H9 (cell line): ENCODE measurements around the gene TBL3. TPM values are rescaled to one million over a fixed set of nuclear protein-coding genes. Genes with fewer than 3 reads are reported as not detected.

Experiments
- DNase-seq: peaks from one replicate; pipeline ENCODE4 v3.0.0-alpha.2; 2017
- H2AFZ ChIP-seq: one replicate; pipeline ENCODE4 v1.6.1; 2013; ENCODE audit warnings: mild to moderate bottlenecking, low read length, control low read depth, moderate library complexity
- H2AK5ac ChIP-seq: 2 replicates; pipeline ENCODE4 v1.6.1; 2013; ENCODE audit warnings: low read length, control low read depth, mixed read lengths; ENCODE audit not compliant: insufficient read length
- H2BK120ac ChIP-seq: one replicate; pipeline ENCODE4 v1.6.1; 2013; ENCODE audit warnings: low read depth, mild to moderate bottlenecking, low read length, control low read depth, inconsistent platforms; ENCODE audit not compliant: poor library complexity, severe bottlenecking
- H2BK12ac ChIP-seq: 2 replicates; pipeline ENCODE4 v1.6.1; 2013; ENCODE audit warnings: low read length, control low read depth, mixed read lengths, low read depth; ENCODE audit not compliant: insufficient read length
- H2BK15ac ChIP-seq: 2 replicates; pipeline ENCODE4 v1.6.1; 2013; ENCODE audit warnings: low read depth, low read length, control low read depth
- H2BK20ac ChIP-seq: one replicate; pipeline ENCODE4 v1.6.1; 2013; ENCODE audit warnings: low read depth, mild to moderate bottlenecking, low read length, control low read depth, inconsistent platforms; ENCODE audit not compliant: poor library complexity, severe bottlenecking
- H2BK5ac ChIP-seq: 2 replicates; pipeline ENCODE4 v1.6.1; 2013; ENCODE audit warnings: low read length, control low read depth, mixed read lengths; ENCODE audit not compliant: insufficient read length
- H3K14ac ChIP-seq: 2 replicates; pipeline ENCODE4 v1.6.1; 2013; ENCODE audit warnings: low read length, control low read depth; ENCODE audit not compliant: insufficient read depth
- H3K18ac ChIP-seq: 2 replicates; pipeline ENCODE4 v1.6.1; 2013; ENCODE audit warnings: low read depth, mild to moderate bottlenecking, mixed read lengths, low read length, control low read depth; ENCODE audit not compliant: insufficient read length
- H3K23ac ChIP-seq: 2 replicates; pipeline ENCODE4 v1.6.1; 2013; ENCODE audit warnings: low read length, control low read depth, mixed read lengths, low read depth; ENCODE audit not compliant: insufficient read length
- H3K23me2 ChIP-seq: 2 replicates; pipeline ENCODE4 v1.6.1; 2013; ENCODE audit warnings: low read depth, mild to moderate bottlenecking, mixed read lengths, low read length, control low read depth; ENCODE audit not compliant: insufficient read length, poor library complexity, severe bottlenecking
- H3K27ac ChIP-seq: 2 replicates; pipeline ENCODE4 v1.5.1; 2013; ENCODE audit warnings: low read length, control low read depth, mixed read lengths, low read depth; ENCODE audit not compliant: insufficient read length
- H3K27me3 ChIP-seq: 2 replicates; pipeline ENCODE4 v1.6.1; 2013; ENCODE audit warnings: low read length, control low read depth, inconsistent platforms; ENCODE audit not compliant: insufficient read depth
- H3K4ac ChIP-seq: 2 replicates; pipeline ENCODE4 v1.6.1; 2013; ENCODE audit warnings: low read depth, mild to moderate bottlenecking, control low read depth, inconsistent platforms, low read length, moderate library complexity
- H3K4me1 ChIP-seq: 2 replicates; pipeline ENCODE4 v1.6.1; 2013; ENCODE audit warnings: low read length, control low read depth, inconsistent platforms; ENCODE audit not compliant: insufficient read depth
- H3K4me2 ChIP-seq: 2 replicates; pipeline ENCODE4 v1.6.1; 2013; ENCODE audit warnings: low read length, control low read depth, mixed read lengths; ENCODE audit not compliant: insufficient read length, insufficient read depth
- H3K56ac ChIP-seq: 2 replicates; pipeline ENCODE4 v1.6.1; 2013; ENCODE audit warnings: low read depth, mild to moderate bottlenecking, mixed read lengths, low read length, control low read depth; ENCODE audit not compliant: insufficient read length
- H3K79me1 ChIP-seq: 2 replicates; pipeline ENCODE4 v1.6.1; 2013; ENCODE audit warnings: low read depth, mild to moderate bottlenecking, moderate library complexity, low read length, control low read depth, inconsistent platforms; ENCODE audit not compliant: insufficient read depth, poor library complexity, severe bottlenecking
- H3K79me2 ChIP-seq: 2 replicates; pipeline ENCODE4 v1.6.1; 2013; ENCODE audit warnings: low read length, control low read depth, inconsistent platforms; ENCODE audit not compliant: insufficient read depth
- H3K9ac ChIP-seq: 2 replicates; pipeline ENCODE4 v1.6.1; 2013; ENCODE audit warnings: low read length, control low read depth, mixed read lengths; ENCODE audit not compliant: insufficient read length; ENCODE audit errors: extremely low read depth
- H3K9me3 ChIP-seq: one replicate; pipeline ENCODE4 v1.6.1; 2013; ENCODE audit warnings: low read depth, low read length, inconsistent platforms; ENCODE audit not compliant: control insufficient read depth
- H3T11ph ChIP-seq: one replicate; pipeline ENCODE4 v1.6.1; 2013; ENCODE audit warnings: mild to moderate bottlenecking, low read length, control low read depth, inconsistent platforms
- H4K20me1 ChIP-seq: one replicate; pipeline ENCODE4 v1.6.1; 2013; ENCODE audit not compliant: control insufficient read depth, insufficient read length, insufficient read depth
- H4K5ac ChIP-seq: 2 replicates; pipeline ENCODE4 v1.6.1; 2013; ENCODE audit warnings: low read depth, mild to moderate bottlenecking, mixed read lengths, low read length, control low read depth; ENCODE audit not compliant: insufficient read length
- H4K8ac ChIP-seq: replicated peaks from 2 replicates; pipeline ENCODE4 v1.6.1; 2013; ENCODE audit warnings: low read length, control low read depth, mixed read lengths, low read depth; ENCODE audit not compliant: insufficient read length
- H4K91ac ChIP-seq: 2 replicates; pipeline ENCODE4 v1.6.1; 2013; ENCODE audit warnings: low read depth, mild to moderate bottlenecking, moderate library complexity, mixed read lengths, low read length, control low read depth; ENCODE audit not compliant: insufficient read length
- H3K27ac Mint-ChIP-seq, 3 experiments: 2 replicates in 2 of 3; 3 replicates in 1 of 3; pipeline ENCODE4 v1.8.0; 2020 to 2021; ENCODE audit warnings: mixed read lengths in 3 of 3, mild to moderate bottlenecking in 1 of 3, moderate library complexity in 1 of 3
- H3K27me3 Mint-ChIP-seq: 2 replicates; pipeline ENCODE4 v1.8.0; 2021; ENCODE audit warnings: low read depth, mild to moderate bottlenecking, moderate library complexity, mixed read lengths
- H3K36me3 Mint-ChIP-seq, 3 experiments: 2 replicates in 2 of 3; 3 replicates in 1 of 3; pipeline ENCODE4 v1.8.0; 2020 to 2021; ENCODE audit warnings: low read depth in 3 of 3, mixed read lengths in 3 of 3; ENCODE audit not compliant: insufficient read depth in 1 of 3
- H3K4me1 Mint-ChIP-seq, 2 experiments: 2 replicates each; pipeline ENCODE4 v1.8.0; 2020; ENCODE audit warnings: mixed read lengths in 2 of 2
- H3K4me3 Mint-ChIP-seq, 2 experiments: 2 replicates in 1 of 2; 3 replicates in 1 of 2; pipeline ENCODE4 v1.8.0; 2020 to 2021; ENCODE audit warnings: mild to moderate bottlenecking in 2 of 2, mixed read lengths in 2 of 2, moderate library complexity in 1 of 2
- H3K9me3 Mint-ChIP-seq, 2 experiments: 2 replicates in 1 of 2; 3 replicates in 1 of 2; pipeline ENCODE4 v1.8.0; 2020; ENCODE audit warnings: mild to moderate bottlenecking in 2 of 2, mixed read lengths in 2 of 2, moderate library complexity in 1 of 2
- WGBS: extraction: QIAGEN DNeasy Blood & Tissue Kit; methylation state at CpG from one replicate; pipeline ENCODE4 v1.1.7; 2013; ENCODE audit warnings: missing lambda C conversion rate, low lambda C conversion rate, mixed read lengths; ENCODE audit not compliant: insufficient read length; ENCODE audit errors: extremely low coverage; 5-methylcytosine and 5-hydroxymethylcytosine counted together
- total RNA-seq: library from RNA; stranded (reverse); gene quantifications from 2 replicates; pipeline ENCODE4 v1.2.1, GENCODE V29; 2021
- TF ChIP-seq, protein P1 (sequence below): fragments of 200-600 bp; sonication (generic); conservative IDR thresholded peaks from 3 replicates; pipeline ENCODE4 v1.8.0; 2021; ENCODE audit warnings: antibody characterized with exemption, mild to moderate bottlenecking

The TBL3 gene
- total RNA-seq, 1 experiment from 2014 or later: 54.0 TPM

DNA sequence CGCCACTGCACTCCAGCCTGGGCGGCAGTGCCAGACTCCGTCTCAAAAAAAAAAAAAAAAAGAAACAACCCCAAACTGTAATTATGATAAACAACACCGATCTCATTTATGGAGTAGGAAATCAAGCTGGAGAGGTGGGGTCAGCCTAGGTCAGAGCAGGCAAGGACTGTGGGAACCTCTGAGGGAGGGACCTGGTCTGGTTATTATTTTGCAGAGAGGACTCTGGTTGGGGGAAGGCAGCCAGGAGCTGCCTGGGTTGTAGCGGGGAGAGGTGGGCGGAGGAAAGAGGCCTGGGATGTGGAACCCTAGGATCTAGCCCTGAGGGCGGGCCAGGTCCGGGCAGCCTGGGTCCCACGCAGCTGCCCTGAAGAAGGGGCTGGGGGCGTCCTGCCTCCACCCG, 42.7 kb upstream of the TBL3 start:
- H3K4me1 ChIP-seq: no peaks in the 10 kb centered on the region
- no peak overlapping the region for H3K18ac ChIP-seq
- H3K9me3 ChIP-seq: no peaks in the 10 kb centered on the region
- no peak overlapping the region for H2BK120ac ChIP-seq
- H4K5ac ChIP-seq: no peak overlapping the region
- H2BK5ac ChIP-seq: no peak overlapping the region
- no peak overlapping the region for H2AFZ ChIP-seq
- no peak overlapping the region for H2BK15ac ChIP-seq
- peaks cover 2 to 21% of the 10 kb centered on the region in 2 experiments for H3K4me1 Mint-ChIP-seq
- H3K4me3 Mint-ChIP-seq: peak overlapping the region; percentile 56 to 77
- H2BK20ac ChIP-seq: no peak overlapping the region
- no peak overlapping the region for H3K14ac ChIP-seq
- no peak overlapping the region for H4K91ac ChIP-seq
- H2AK5ac ChIP-seq: no peak overlapping the region
- H3K79me2 ChIP-seq: no peaks in the 10 kb centered on the region
- H3K9ac ChIP-seq: no peak overlapping the region
- H3K23ac ChIP-seq: no peak overlapping the region
- H4K8ac ChIP-seq: no peak overlapping the region
- H3K56ac ChIP-seq: no peak overlapping the region
- H3K9me3 Mint-ChIP-seq: peaks cover 0 to 3% of the 10 kb centered on the region in 2 experiments; a peak in 1 of 5 replicates
- H3K27me3 Mint-ChIP-seq: peaks cover 39% of the 10 kb centered on the region
- no peak for DNase-seq
- H3K27me3 ChIP-seq: no peaks in the 10 kb centered on the region; the same call in 1 of the 2 replicates
- H2BK12ac ChIP-seq: no peak overlapping the region
- peaks cover 3% of the 10 kb centered on the region for H3K23me2 ChIP-seq
- TF ChIP-seq, protein P1, sequence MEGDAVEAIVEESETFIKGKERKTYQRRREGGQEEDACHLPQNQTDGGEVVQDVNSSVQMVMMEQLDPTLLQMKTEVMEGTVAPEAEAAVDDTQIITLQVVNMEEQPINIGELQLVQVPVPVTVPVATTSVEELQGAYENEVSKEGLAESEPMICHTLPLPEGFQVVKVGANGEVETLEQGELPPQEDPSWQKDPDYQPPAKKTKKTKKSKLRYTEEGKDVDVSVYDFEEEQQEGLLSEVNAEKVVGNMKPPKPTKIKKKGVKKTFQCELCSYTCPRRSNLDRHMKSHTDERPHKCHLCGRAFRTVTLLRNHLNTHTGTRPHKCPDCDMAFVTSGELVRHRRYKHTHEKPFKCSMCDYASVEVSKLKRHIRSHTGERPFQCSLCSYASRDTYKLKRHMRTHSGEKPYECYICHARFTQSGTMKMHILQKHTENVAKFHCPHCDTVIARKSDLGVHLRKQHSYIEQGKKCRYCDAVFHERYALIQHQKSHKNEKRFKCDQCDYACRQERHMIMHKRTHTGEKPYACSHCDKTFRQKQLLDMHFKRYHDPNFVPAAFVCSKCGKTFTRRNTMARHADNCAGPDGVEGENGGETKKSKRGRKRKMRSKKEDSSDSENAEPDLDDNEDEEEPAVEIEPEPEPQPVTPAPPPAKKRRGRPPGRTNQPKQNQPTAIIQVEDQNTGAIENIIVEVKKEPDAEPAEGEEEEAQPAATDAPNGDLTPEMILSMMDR: no peak
- H4K20me1 ChIP-seq: no peaks in the 10 kb centered on the region
- no CpG with 5 or more reads among the region's 11 CpGs for WGBS
- H3K27ac ChIP-seq: no peak overlapping the region
- H3K79me1 ChIP-seq: no peaks in the 10 kb centered on the region
- H3K4me2 ChIP-seq: peak overlapping the region; percentile 49
- no peak overlapping the region for H3K27ac Mint-ChIP-seq
- no peak overlapping the region for H3K4ac ChIP-seq
- H3T11ph ChIP-seq: no peak overlapping the region
- H3K36me3 Mint-ChIP-seq: no peaks in the 10 kb centered on the region
